HK-2 (cell line): Measurements from ENCODE around the gene IGF2BP3.

Experiments
- DNase-seq: peaks from one replicate; pipeline ENCODE4 v3.0.0-alpha.2; 2018; ENCODE audit not compliant: unreplicated experiment

The IGF2BP3 gene

GRCh38 chr7:23295401-23295697 is 174.9 kb downstream of the IGF2BP3 start:
- no peak for DNase-seq

- no peak for DNase-seq
These were observed 175.5 kb downstream of the IGF2BP3 start for GRCh38 chr7:23294549-23295400.

GRCh38 chr7:23293500-23294073 is 176.7 kb downstream of the IGF2BP3 start:
- DNase-seq: no peak

GRCh38 chr7:23292623-23293022 is 177.7 kb downstream of the IGF2BP3 start:
- DNase-seq: no peak

GRCh38 chr7:23291957-23292560 is 178.2 kb downstream of the IGF2BP3 start:
- DNase-seq: no peak

- DNase-seq: no peak
These were observed 179.3 kb downstream of the IGF2BP3 start for GRCh38 chr7:23290993-23291392.

GRCh38 chr7:23287612-23288011 is 182.7 kb downstream of the IGF2BP3 start:
- no peak for DNase-seq

GRCh38 chr7:23285657-23286646 is 184.3 kb downstream of the IGF2BP3 start:
- no peak for DNase-seq

GRCh38 chr7:23284871-23285270 is 185.4 kb downstream of the IGF2BP3 start:
- DNase-seq: no peak

- no peak for DNase-seq
These were observed 187.2 kb downstream of the IGF2BP3 start for GRCh38 chr7:23283086-23283485.

GRCh38 chr7:23279819-23280525 is 190.3 kb downstream of the IGF2BP3 start:
- no peak for DNase-seq

GRCh38 chr7:23277359-23277989 is 192.8 kb downstream of the IGF2BP3 start:
- DNase-seq: peak; percentile 22

- no peak for DNase-seq
These were observed 193.3 kb downstream of the IGF2BP3 start for GRCh38 chr7:23276947-23277346.

GRCh38 chr7:23276376-23276775 is 193.9 kb downstream of the IGF2BP3 start:
- no peak for DNase-seq

GRCh38 chr7:23275912-23276311 is 194.4 kb downstream of the IGF2BP3 start:
- DNase-seq: no peak

- peak; percentile 89 for DNase-seq
These were observed 197.1 kb downstream of the IGF2BP3 start for GRCh38 chr7:23273141-23273599.

GRCh38 chr7:23272275-23272674 is 198.0 kb downstream of the IGF2BP3 start:
- no peak for DNase-seq

- no peak for DNase-seq
These were observed 201.5 kb downstream of the IGF2BP3 start for GRCh38 chr7:23268746-23269145.

- no peak for DNase-seq
These were observed 202.1 kb downstream of the IGF2BP3 start for GRCh38 chr7:23268167-23268566.

- DNase-seq: no peak
These were observed 202.9 kb downstream of the IGF2BP3 start for GRCh38 chr7:23267357-23267756.

GRCh38 chr7:23266918-23267317 is 203.4 kb downstream of the IGF2BP3 start:
- no peak for DNase-seq
